8988T (cell line): Measurements from ENCODE around the gene RPL13.
"Not testable (repeated sequence)": the region's sequence is repeated elsewhere in the genome, so short reads cannot be mapped to it uniquely, and the experiment has no call there.

ENCODE experiments used
- DNase-seq: peaks from one replicate; pipeline ENCODE4 v3.0.0; 2011

RPL13 gene

DNA sequence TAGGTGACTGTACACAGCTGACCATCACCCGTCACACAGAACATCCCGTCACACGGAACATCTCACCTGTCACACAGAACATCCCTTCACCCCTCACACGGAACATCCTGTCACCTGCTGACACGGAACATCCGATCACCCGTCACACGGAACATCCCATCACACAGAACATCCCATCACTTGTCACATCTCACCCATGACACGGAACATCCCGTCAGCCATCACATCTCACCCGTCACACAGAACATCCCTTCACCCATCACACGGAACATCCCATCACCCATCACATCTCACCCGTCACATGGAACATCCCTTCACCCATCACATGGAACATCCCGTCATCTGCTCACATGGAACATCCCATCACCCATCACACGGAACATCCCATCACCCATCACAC is 18.9 kb downstream of the RPL13 start:
- no peak for DNase-seq

DNA sequence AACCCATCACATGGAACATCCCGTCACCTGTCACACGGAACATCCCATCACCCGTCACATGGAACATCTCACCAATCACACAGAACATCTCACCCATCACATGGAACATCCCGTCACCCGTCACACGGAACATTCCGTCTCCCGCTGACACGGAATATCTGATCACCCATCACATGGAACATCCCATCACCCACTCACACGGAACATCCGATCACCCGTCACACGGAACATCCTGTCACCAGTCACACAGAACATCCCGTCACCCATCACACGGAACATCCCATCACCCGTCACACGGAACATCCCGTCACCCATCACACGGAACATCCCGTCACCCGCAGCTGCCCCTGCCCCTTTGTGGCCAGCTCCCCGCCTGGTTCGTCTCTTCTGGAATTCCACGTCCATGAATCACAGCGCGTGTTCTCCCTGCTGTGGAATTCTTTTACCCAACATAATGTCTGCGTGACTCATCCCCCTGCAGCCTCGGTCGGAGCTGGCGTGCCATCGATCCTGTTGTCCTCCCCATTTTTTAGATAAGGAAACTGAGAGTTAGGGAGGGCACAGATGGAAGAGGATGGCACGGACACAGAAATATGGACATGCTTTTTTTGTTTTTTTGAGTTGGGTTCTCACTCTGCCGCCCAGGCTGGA is 20.7 kb downstream of the RPL13 start:
- DNase-seq = peak; percentile 98

DNA sequence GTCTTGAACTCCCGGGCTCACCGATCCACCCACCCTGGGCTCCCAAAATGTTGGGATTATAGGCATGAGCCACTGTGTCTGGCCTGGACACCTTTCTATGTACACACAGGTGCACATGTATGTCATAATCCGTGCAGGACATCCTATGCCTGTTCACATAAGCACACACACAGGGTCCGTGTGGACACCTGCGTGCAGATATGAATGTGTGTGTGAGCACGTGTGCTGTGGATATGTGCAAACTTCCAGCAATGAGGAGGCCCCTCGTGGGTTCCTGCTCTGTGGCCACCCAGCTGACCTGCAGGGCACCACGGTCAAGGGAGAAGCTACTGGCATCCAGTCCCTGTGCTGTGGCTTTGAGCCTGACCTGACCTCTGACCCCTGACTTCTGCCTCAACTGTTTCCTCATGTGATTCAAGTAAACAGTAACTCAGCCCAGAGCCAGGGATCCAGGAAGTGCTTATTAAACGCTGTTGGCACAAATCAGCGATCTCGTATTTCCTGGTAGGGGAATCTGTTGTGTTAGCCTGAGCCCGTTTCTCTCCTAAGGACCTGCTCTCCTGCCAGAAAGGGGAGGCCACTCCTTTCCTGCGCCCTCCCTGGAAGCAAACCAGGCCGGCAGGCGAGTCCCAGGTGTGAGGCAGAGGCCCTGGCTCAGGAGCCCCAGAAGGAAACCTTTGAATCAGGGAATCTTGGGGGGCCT is 21.5 kb downstream of the RPL13 start:
- DNase-seq = no peak

DNA sequence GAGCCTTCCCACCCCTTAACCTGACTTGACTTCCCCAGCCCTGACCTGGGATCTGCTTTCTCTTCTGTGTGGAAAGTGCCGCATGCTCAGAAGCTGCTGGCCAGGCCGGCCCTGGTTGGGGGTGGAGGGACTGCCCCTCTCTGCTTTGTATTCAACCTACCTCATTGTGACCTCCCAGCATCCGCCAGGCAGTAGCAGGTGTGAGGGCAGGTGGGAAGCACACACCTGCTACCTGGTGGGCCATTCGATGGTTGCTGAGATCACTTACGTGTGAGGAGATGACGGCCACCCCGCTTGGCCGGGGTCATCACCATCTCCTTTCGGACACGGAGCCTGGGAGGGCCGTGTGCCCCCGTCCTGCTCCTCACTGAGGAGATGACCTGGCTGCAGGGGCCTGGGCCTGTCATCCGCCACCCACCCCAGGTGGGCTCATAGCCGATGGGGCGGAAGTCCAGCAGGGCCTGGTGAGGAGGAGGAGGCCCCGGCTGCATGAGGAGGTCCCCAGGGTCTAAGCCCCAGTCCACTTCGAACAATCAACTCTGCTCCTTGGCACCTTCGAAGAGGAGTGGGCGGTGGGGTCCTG is 22.2 kb downstream of the RPL13 start:
- no peak for DNase-seq

GRCh38 chr16:89583197-89583894 is 22.9 kb downstream of the RPL13 start:
- no peak for DNase-seq

DNA sequence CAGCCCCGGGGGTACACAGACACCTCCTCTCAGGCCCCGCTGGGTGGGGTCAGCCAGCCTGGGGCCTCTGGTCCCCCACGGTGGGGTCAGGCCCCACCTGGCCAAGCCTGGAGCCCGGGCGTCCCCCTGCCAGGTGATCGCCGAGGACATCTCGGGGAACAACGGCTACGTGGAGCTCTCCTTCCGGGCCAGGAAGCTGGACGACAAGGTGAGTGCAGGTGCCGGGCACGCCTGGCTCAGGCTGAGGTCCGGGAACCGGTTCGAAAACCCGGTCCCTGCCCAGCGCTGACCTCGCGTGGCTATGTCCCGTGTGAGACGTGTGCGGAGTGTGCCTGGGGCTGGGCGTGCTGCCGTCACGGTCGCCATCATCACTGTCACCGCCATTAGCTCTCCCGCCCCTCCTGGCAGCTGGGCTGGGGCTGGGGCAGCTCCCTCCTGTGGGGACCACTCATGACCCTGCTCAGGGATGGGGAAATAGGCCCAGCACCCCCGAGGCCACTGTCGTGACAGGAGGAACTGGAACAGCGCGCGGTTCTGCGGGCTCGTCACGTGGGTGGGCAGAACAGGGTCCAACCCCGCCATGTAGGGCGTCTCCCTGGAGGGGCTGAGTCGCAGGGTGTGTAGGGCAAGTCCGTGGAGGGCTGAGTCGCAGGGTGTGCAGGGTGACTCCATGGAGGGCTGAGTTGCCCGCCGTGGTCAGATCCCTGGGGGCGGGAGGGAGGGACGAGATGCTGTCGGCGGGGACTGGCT is 23.6 kb downstream of the RPL13 start:
- no peak for DNase-seq

GRCh38 chr16:89584768-89585549 is 24.5 kb downstream of the RPL13 start:
- DNase-seq = no peak

- DNase-seq = no peak
Observed at GRCh38 chr16:89586218-89586617, 25.7 kb downstream of the RPL13 start.

DNA sequence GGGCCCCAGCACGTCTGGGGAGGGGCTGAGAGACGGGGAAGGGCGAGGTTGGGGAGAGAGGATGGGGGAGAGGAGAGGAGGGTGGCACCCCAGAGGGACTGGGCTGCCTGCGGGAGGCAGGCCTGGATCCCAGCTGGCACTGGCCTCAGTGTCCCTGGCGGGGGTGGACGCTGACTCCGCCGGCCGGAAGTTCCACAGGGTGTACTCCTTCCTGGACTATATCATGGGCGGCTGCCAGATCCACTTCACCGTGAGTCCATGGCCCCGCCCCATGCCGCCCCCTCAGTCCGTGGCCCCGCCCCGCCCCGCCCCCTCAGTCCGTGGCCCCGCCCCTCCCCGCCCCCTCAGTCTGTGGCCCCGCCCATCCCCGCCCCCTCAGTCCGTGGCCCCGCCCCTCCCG is 26.4 kb downstream of the RPL13 start:
- no peak for DNase-seq

GRCh38 chr16:89587676-89588075 is 27.2 kb downstream of the RPL13 start:
- not testable (repeated sequence) for DNase-seq

DNA sequence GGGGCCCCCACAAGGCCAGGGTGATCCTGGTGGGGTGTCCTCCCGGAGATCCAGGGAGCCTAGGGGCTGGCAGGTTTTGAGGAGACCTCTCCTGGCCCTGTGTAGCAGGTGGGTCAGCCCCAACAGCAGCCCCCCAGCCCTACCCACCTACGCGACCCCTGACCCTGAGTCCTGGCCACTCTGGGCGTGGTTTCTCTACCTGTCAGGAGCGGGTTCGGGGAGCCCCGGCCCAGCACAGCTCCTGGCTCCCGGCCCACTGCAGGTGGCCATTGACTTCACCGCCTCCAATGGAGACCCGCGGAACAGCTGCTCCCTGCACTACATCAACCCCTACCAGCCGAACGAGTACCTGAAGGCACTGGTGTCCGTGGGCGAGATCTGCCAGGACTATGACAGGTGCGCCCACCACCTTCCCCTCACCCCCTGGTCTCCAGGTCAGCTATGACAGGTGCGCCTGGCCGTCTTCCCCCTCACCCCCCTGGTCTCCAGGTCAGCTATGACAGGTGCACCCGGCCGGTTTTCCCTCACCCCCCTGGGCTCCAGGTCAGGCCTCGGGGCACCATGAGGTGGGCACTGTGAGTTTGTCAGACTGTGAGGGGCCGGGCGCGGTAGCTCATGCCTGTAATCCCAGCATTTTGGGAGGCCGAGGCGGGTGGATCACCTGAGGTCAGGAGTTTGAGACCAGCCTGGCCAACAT is 28.1 kb downstream of the RPL13 start:
- DNase-seq = no peak

GRCh38 chr16:89589241-89589926 is 28.9 kb downstream of the RPL13 start:
- DNase-seq = no peak

GRCh38 chr16:89593841-89594240 is 33.4 kb downstream of the RPL13 start:
- DNase-seq = no peak

GRCh38 chr16:89595330-89596060 is 35.0 kb downstream of the RPL13 start:
- DNase-seq = no peak

DNA sequence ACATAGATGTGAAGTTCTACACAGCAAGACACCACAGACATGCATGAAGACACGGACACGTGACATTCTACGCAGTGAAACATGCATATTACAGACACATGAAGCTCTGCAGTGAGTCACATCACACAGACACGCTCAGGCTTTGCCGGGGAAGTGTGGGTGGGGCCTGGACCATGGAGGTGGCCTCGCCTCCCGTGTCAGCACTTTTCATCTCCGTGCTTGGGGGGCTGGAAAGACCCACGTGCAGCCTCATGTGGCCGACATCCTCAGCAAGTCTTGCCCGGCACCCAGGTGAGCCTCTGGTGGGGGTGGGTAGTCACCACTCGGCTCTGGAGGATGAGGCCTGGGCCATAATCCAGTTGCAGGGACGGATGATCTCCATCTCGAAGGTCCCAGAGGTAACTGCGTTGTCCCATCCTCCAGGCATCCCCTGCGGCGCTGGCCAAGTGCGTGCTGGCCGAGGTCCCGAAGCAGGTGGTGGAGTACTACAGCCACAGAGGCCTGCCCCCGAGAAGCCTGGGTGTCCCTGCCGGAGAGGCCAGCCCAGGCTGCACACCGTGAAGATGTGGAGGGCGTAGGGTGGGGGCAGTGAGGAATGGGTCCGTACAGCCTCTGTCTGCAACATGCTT is 35.7 kb downstream of the RPL13 start:
- DNase-seq = no peak

- no peak for DNase-seq
Observed at GRCh38 chr16:89596957-89597649, 36.6 kb downstream of the RPL13 start.

GRCh38 chr16:89598199-89598598 is 37.7 kb downstream of the RPL13 start:
- DNase-seq = no peak

DNA sequence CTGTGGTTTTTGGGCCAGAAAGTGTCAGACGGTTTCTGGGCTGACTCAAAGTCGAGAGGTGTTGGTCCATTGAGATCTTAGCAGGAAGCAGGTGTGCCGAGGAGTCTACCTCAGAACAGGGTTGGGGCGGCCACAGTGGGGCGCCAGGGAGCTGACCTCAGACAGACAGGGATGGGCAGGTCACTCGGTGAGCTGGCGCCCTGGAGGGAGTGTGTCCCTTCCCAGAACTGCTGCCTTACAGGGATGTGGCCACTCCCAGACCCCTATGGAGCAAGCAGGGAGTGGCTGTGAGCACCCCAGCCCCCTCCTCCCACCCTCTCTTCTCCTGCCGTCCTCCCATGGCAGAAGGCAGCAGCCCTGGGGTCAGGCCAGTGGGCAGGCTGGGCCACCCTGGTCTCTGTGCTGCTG is 39.0 kb downstream of the RPL13 start:
- DNase-seq = no peak

DNA sequence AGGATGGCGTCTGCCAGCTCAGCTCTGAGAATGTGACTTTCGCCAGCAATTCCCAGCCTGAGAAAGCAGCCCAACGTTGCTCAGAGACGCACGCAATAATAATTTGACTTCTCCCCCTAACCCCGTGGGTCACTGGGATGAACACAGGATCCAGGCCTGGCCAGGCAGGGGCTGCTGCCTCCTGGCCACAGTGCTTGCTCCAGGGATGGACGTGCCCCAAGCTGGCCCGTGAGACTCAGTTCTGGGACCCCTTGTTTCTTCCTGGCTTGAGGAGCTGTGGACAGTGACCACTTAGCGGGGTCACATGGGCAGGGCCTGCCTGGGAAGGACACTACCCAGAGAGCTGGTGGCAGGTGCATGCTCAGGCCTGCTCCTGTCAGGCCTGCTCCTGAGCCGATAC is 39.4 kb downstream of the RPL13 start:
- DNase-seq = no peak
